NB4 (cell line): Measurements from ENCODE around the gene QRFPR.
"Not testable (repeated sequence)": the region's sequence is repeated elsewhere in the genome, so short reads cannot be mapped to it uniquely, and the experiment has no call there.

Experiments
- POLR2A ChIP-seq: IDR thresholded peaks from 2 replicates; pipeline ENCODE4 v1.6.1; 2011; ENCODE audit warnings: mild to moderate bottlenecking; ENCODE audit not compliant: insufficient read length; ENCODE audit errors: extremely low read depth
- TF ChIP-seq, protein P1 (sequence below): IDR thresholded peaks from one replicate; pipeline ENCODE4 v1.5.1; 2012; ENCODE audit warnings: low read depth, low read length

- TF ChIP-seq POLR2A, result not testable (repeated sequence)
- TF ChIP-seq, protein P1, sequence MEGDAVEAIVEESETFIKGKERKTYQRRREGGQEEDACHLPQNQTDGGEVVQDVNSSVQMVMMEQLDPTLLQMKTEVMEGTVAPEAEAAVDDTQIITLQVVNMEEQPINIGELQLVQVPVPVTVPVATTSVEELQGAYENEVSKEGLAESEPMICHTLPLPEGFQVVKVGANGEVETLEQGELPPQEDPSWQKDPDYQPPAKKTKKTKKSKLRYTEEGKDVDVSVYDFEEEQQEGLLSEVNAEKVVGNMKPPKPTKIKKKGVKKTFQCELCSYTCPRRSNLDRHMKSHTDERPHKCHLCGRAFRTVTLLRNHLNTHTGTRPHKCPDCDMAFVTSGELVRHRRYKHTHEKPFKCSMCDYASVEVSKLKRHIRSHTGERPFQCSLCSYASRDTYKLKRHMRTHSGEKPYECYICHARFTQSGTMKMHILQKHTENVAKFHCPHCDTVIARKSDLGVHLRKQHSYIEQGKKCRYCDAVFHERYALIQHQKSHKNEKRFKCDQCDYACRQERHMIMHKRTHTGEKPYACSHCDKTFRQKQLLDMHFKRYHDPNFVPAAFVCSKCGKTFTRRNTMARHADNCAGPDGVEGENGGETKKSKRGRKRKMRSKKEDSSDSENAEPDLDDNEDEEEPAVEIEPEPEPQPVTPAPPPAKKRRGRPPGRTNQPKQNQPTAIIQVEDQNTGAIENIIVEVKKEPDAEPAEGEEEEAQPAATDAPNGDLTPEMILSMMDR, result not testable (repeated sequence)
Measured at GRCh38 chr4:121408567-121408966, 27.7 kb upstream of the QRFPR start.
